Right cardiac atrium (tissue), 5 donors: ENCODE data around the gene FZD8. TPM values are rescaled to one million over a fixed set of nuclear protein-coding genes. Genes with fewer than 3 reads are reported as not detected.

Experiments used
- ATAC-seq, 2 donors: fragments of 200-7000 bp; cut with Tn5 transposase; one replicate each; pipeline versions ENCODE4 v1.8.0 to v1.9.1; 2020; ENCODE audit warnings: moderate library complexity in 2 of 2, mild to moderate bottlenecking in 1 of 2
- DNase-seq, 3 donors: peaks; one replicate each; pipeline ENCODE4 v3.0.0-alpha.2; 2020
- H3K27ac ChIP-seq: one replicate; pipeline ENCODE4 v1.5.1; 2013; ENCODE audit warnings: mild to moderate bottlenecking, low read length, control low read depth, moderate library complexity
- H3K27me3 ChIP-seq: one replicate; pipeline ENCODE4 v1.6.1; 2013; ENCODE audit not compliant: control insufficient read depth, insufficient read depth
- H3K4me1 ChIP-seq: one replicate; pipeline ENCODE4 v1.6.1; 2013; ENCODE audit warnings: low read length; ENCODE audit not compliant: control insufficient read depth, insufficient read depth
- H3K4me3 ChIP-seq: one replicate; pipeline ENCODE4 v1.5.1; 2013; ENCODE audit warnings: low read length, control low read depth
- H3K9me3 ChIP-seq: one replicate; pipeline ENCODE4 v1.6.1; 2013; ENCODE audit warnings: low read length; ENCODE audit not compliant: control insufficient read depth
- WGBS: extraction: QIAGEN DNeasy Blood & Tissue Kit; methylation state at CpG from one replicate; pipeline ENCODE4 v1.1.7; 2013; 5-methylcytosine and 5-hydroxymethylcytosine counted together
- intact Hi-C, 4 donors: fragments of 100-400 bp; cut with DNase I; formaldehyde crosslinking; loops; one replicate each; pipeline versions ENCODE4 v1.11.0 to v1.14.0; 2022 to 2023
- polyA plus RNA-seq: library from polyadenylated mRNA; stranded (reverse); fragments of 200-250 nt; gene quantifications from one replicate; pipeline ENCODE4 v1.2.3, GENCODE V29; 2013
- total RNA-seq, 4 donors: library from RNA; stranded (reverse); fragmentation: NEBNext Ultra II Directional; extraction: Animal tissue kit (Norgen Biotek cat#: 25700); gene quantifications; one replicate each; pipeline ENCODE4 v1.2.1, GENCODE V29; 2021
- donor health status: healthy with polysubstance abuse.
- donor health status: DM: no; HTN: yes; CAD: no.
- donor health status: DM: no; HTN: no; CAD: no.
- donor health status: DM: no; HTN: yes; CAD: no; lungs with severe emphysema.
- donor health status: DM: yes; HTN: yes; CAD: no.

FZD8 gene
- total and polyA plus RNA-seq, 5 donors: 5.7 to 21.6 (median 16.9) TPM

GRCh38 chr10:35667971-35668370 is 25.9 kb upstream of the FZD8 start:
- DNase-seq (no peak), ATAC-seq (no peak)
- WGBS: 94% methylated on average over 9 of the region's 9 CpGs
- Histone ChIP-seq H3K27me3 (no peaks in the 10 kb centered on the region), H3K9me3 (no peaks in the 10 kb centered on the region), H3K27ac (no peak overlapping the region), H3K4me1 (no peaks in the 10 kb centered on the region), H3K4me3 (no peak overlapping the region)
- intact Hi-C loops: no loop called here

- 87% methylated on average over 4 of the region's 4 CpGs for WGBS
- H3K27me3 ChIP-seq: no peaks in the 10 kb centered on the region
- intact Hi-C loops: no loop called here
- DNase-seq (no peak), ATAC-seq (no peak)
- H3K9me3 ChIP-seq: no peaks in the 10 kb centered on the region
- no peak overlapping the region for H3K4me3 ChIP-seq
- no peaks in the 10 kb centered on the region for H3K4me1 ChIP-seq
- H3K27ac ChIP-seq: no peak overlapping the region
Observed at GRCh38 chr10:35667270-35667889, 25.3 kb upstream of the FZD8 start.

DNA sequence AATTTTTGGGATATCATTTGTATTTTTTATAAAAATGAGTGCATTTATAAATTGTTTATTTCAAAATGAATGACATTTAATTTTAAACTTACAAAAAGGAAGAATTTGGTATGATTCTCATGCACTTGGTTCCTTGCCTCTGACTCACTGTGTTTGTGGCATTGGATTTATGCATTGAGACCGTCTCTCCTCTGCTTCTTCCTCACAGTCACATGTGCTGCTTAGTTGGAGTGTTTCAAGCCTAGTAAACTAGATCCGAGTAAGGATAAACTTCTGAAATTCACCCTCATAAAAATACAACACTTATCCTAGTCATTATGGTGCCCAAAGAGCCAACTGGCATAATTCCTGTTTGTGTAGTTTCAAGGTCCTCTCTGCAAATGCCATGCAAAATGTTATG is 19.1 kb upstream of the FZD8 start:
- no peak overlapping the region for H3K4me3 ChIP-seq
- no peaks in the 10 kb centered on the region for H3K9me3 ChIP-seq
- WGBS: 70% methylated on average over 2 of the region's 2 CpGs
- no peaks in the 10 kb centered on the region for H3K27me3 ChIP-seq
- intact Hi-C loops: no loop called here
- no peak overlapping the region for H3K27ac ChIP-seq
- DNase-seq (no peak), ATAC-seq (no peak)
- no peaks in the 10 kb centered on the region for H3K4me1 ChIP-seq

- no peaks in the 10 kb centered on the region for H3K9me3 ChIP-seq
- intact Hi-C loops: no loop called here
- 91% methylated on average over 1 of the region's 1 CpG for WGBS
- ATAC-seq (no peak), DNase-seq (no peak)
- H3K27me3 ChIP-seq: no peaks in the 10 kb centered on the region
- H3K27ac ChIP-seq: no peak overlapping the region
- no peaks in the 10 kb centered on the region for H3K4me1 ChIP-seq
- H3K4me3 ChIP-seq: no peak overlapping the region
Observed at GRCh38 chr10:35659456-35659855, 17.4 kb upstream of the FZD8 start.

GRCh38 chr10:35657621-35658020 is 15.5 kb upstream of the FZD8 start:
- DNase-seq: no peak
- no peak overlapping the region for H3K27ac ChIP-seq
- no peaks in the 10 kb centered on the region for H3K27me3 ChIP-seq
- no peak for ATAC-seq
- H3K4me3 ChIP-seq: no peak overlapping the region
- intact Hi-C loops: no loop called here
- 93% methylated on average over 5 of the region's 5 CpGs for WGBS
- no peaks in the 10 kb centered on the region for H3K4me1 ChIP-seq
- H3K9me3 ChIP-seq: no peaks in the 10 kb centered on the region

DNA sequence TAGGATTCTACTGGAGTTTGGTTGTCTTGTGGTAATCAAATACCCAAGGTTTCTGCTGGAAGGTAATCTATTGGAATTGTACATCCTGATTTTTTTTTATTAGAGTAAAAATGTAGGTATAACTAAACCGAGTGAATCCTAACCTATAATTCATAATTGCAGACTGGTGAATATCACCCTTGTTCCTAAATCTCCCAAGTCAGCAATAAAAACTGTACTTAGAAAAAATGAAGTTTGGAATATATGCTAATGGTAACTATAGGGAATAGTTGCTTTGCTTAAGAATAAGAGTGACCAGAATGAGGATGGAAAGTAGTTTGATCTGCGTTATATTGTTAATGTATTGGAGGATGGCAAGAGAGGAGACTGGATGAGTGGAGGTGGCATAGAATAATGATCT is 10.7 kb upstream of the FZD8 start:
- Histone ChIP-seq H3K4me3 (no peak overlapping the region), H3K4me1 (no peaks in the 10 kb centered on the region), H3K27me3 (no peaks in the 10 kb centered on the region), H3K9me3 (no peaks in the 10 kb centered on the region), H3K27ac (no peak overlapping the region)
- intact Hi-C loops: no loop called here
- no peak for DNase-seq
- 95% methylated on average over 2 of the region's 2 CpGs for WGBS
- ATAC-seq: no peak

- ATAC-seq (no peak), DNase-seq (no peak)
- Histone ChIP-seq H3K9me3 (no peaks in the 10 kb centered on the region), H3K27ac (no peak overlapping the region), H3K4me3 (no peak overlapping the region), H3K27me3 (no peaks in the 10 kb centered on the region), H3K4me1 (no peaks in the 10 kb centered on the region)
- WGBS: 95% methylated on average over 3 of the region's 3 CpGs
- intact Hi-C loops: no loop called here
Observed at GRCh38 chr10:35650894-35651293, 8.8 kb upstream of the FZD8 start.

DNA sequence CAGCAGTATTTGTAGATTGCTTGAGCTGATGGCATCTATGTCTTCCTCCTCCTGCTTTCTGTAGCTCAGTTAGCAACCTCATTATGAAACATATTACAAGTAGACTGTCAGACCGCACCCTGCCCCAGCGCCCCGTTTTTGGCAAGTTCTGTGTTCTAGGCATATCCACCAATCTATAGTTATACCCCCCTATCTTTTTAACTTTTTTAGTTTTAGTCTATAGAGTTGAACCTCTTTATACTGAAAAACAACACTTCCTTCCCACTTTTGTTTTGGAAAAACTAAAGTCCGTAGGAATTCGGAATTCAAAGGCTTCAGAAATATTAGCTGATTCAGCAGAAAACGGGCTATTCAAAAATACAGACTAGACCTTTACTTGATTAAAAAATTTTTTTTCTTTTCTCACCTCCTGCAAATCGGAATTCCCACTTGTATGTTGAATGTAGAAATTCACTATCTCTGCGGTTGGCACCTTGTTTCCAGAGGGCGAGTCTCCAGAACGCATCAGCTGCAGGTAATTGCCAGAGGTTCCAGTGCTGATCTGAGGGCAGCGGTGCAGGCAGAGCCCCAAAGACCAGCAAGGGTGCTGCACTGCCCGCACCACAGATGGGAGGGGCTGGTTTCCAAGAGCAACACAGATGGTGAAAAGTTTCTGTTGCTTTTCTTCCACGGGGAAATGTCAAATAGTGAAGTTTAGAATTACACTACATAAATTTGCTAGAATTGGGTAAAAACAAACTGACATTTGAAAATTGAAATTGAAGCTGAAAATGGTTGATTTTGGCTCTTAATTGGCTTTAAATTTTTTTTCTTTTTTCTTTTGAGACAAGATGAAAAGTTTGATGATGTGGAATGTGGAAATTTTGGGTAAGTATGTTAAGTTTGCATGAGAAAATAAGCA is 2.2 kb upstream of the FZD8 start:
- DNase-seq: peak in 2 of 3 donors; percentile 58 to 71
- Histone ChIP-seq H3K27me3 (no peaks in the 10 kb centered on the region), H3K4me1 (no peaks in the 10 kb centered on the region), H3K4me3 (peak overlapping the region; percentile 73), H3K9me3 (no peaks in the 10 kb centered on the region), H3K27ac (peak overlapping the region; percentile 68)
- no peak for ATAC-seq
- WGBS: 24% methylated on average over 13 of the region's 13 CpGs
- intact Hi-C loops: loop anchor here in 2 of 4 donors (5.0 to 10.0 kb wide), 3 partner anchors 111 to 278 kb away; no protein-coding TSS in a partner anchor

DNA sequence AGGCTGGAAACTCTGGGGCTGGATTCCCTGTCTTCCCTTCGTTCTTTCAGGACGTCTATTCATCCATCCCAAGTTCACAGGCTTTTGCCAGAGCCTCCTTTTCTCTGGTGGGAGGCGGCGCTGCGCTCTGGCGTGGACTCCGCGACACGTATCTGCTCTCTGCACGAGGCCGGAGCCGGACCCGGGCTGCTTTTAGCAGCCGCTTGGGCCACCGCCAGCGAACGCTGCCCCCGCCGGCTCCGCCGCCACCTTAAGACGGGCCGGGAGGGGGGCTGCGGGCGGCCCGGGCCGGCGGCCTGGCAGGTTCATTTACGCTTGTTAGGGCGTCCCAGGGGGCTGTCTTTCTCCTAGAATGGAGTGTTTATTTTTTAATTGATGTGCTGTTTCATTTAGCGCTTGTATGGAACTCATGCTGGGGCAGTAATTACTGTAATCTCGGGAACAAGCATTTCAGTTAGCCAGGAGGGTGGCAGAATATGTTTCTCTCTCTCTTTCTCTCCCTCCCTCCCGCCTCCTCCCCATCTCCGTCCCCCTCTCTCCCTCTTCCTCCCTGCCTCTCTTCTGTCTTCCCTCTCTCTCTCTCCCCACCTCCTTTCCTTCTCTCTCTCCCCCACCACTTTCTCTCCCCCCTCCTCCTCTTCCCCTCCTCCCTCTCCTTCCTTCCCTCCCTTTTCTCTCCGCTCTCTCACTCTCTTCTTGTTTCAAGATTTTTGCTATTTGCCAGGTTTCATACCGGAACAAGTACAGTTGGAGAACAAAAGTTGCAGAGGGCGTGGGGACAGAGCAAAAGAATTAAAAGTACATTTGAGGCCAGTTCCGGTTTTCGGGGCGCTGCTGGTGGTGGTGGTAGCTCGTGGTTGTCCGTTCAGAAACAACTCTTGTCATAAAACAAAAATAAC is 1.3 kb upstream of the FZD8 start:
- Histone ChIP-seq H3K27ac (peak overlapping the region; percentile 68), H3K27me3 (no peaks in the 10 kb centered on the region), H3K4me3 (peak overlapping the region; percentile 73), H3K9me3 (no peaks in the 10 kb centered on the region), H3K4me1 (no peaks in the 10 kb centered on the region)
- intact Hi-C loops: loop anchor here in 2 of 4 donors (5.0 to 10.0 kb wide), 3 partner anchors 111 to 279 kb away; no protein-coding TSS in a partner anchor
- ATAC-seq: peak; percentile 71 to 74
- DNase-seq: peak; percentile 89 to 97 (median 95)
- WGBS: under 1% methylated on average over 42 of the region's 42 CpGs

GRCh38 chr10:35642793-35643114 is 658 bp upstream of the FZD8 start:
- DNase-seq: peak in 2 of 3 donors; percentile 25 to 59
- H3K9me3 ChIP-seq: no peaks in the 10 kb centered on the region
- H3K4me3 ChIP-seq: peak overlapping the region; percentile 73
- H3K27me3 ChIP-seq: no peaks in the 10 kb centered on the region
- ATAC-seq: peak; percentile 0 to 2
- H3K4me1 ChIP-seq: no peaks in the 10 kb centered on the region
- H3K27ac ChIP-seq: peak overlapping the region; percentile 19
- under 1% methylated on average over 17 of the region's 17 CpGs for WGBS
- intact Hi-C loops: loop anchor here in 2 of 4 donors (5.0 to 10.0 kb wide), 3 partner anchors 112 to 280 kb away; no protein-coding TSS in a partner anchor
